ENCODE results near the gene DPEP1.

DNA sequence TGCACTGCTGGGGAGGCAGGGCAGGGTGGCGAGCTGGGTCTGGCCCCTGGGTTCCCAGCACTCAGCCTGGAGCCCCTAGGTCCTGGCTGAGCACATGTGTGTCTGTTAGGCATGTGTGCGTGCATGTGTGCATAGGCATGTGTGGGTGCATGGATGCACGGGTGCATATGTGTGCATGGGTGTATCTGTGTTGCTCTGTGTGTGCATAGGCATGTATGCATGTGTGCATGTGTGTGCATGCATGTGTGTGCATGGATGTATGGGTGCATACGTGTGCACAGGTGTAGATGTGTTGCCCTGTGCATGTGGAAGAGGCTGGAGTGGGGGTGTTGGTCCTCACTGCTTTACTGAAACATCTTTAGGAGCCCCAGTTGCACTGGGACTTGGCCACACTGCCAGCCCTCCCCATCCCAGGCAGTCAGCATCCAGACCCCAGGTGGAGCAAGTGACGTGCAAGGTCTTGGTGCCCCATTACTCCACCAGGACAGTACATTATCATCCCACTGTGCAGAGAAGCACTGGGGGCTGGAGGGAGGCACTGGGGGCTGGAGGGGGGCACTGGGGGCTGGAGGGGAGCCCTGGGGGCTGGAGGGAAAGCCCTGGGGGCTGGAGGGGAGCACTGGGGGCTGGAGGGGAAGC, 10.4 kb upstream of the DPEP1 start:
- TF ChIP-seq, protein P1, sequence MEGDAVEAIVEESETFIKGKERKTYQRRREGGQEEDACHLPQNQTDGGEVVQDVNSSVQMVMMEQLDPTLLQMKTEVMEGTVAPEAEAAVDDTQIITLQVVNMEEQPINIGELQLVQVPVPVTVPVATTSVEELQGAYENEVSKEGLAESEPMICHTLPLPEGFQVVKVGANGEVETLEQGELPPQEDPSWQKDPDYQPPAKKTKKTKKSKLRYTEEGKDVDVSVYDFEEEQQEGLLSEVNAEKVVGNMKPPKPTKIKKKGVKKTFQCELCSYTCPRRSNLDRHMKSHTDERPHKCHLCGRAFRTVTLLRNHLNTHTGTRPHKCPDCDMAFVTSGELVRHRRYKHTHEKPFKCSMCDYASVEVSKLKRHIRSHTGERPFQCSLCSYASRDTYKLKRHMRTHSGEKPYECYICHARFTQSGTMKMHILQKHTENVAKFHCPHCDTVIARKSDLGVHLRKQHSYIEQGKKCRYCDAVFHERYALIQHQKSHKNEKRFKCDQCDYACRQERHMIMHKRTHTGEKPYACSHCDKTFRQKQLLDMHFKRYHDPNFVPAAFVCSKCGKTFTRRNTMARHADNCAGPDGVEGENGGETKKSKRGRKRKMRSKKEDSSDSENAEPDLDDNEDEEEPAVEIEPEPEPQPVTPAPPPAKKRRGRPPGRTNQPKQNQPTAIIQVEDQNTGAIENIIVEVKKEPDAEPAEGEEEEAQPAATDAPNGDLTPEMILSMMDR (IDR thresholded peaks at IDR 0.05; ENCODE audit: low read depth, low read length, missing input control): no peak
- TF ChIP-seq RAD21 (IDR thresholded peaks at IDR 0.05): no peak
- TF ChIP-seq, protein P2, sequence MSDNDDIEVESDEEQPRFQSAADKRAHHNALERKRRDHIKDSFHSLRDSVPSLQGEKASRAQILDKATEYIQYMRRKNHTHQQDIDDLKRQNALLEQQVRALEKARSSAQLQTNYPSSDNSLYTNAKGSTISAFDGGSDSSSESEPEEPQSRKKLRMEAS (IDR thresholded peaks at IDR 0.05): no peak

All from liver (tissue), 3 donors.